Hippocampal formation (tissue), 2 donors: ENCODE measurements around the gene NRAP.

Experiments
- DNase-seq, 2 donors: peaks; one replicate each; lab custom pipeline; 2025; lab: John Stamatoyannopoulos, UW

Gene NRAP, protein sequence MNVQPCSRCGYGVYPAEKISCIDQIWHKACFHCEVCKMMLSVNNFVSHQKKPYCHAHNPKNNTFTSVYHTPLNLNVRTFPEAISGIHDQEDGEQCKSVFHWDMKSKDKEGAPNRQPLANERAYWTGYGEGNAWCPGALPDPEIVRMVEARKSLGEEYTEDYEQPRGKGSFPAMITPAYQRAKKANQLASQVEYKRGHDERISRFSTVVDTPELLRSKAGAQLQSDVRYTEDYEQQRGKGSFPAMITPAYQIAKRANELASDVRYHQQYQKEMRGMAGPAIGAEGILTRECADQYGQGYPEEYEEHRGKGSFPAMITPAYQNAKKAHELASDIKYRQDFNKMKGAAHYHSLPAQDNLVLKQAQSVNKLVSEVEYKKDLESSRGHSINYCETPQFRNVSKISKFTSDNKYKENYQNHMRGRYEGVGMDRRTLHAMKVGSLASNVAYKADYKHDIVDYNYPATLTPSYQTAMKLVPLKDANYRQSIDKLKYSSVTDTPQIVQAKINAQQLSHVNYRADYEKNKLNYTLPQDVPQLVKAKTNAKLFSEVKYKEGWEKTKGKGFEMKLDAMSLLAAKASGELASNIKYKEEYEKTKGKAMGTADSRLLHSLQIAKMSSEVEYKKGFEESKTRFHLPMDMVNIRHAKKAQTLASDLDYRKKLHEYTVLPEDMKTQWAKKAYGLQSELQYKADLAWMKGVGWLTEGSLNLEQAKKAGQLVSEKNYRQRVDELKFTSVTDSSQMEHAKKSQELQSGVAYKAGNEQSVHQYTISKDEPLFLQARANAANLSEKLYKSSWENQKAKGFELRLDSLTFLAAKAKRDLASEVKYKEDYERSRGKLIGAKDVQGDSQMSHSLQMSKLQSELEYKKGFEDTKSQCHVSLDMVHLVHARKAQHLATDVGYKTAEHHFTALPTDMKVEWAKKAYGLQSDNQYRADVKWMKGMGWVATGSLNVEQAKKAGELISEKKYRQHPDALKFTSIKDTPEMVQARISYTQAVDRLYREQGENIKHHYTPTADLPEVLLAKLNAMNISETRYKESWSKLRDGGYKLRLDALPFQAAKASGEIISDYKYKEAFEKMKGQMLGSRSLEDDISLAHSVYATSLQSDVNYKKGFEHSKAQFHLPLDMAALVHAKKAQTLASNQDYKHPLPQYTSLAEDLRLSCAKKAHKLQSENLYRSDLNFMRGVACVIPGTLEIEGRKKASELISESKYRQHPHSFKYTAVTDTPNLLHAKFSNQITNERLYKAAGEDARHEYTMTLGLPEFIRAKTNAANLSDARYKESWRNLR (N-terminal part only)

DNA sequence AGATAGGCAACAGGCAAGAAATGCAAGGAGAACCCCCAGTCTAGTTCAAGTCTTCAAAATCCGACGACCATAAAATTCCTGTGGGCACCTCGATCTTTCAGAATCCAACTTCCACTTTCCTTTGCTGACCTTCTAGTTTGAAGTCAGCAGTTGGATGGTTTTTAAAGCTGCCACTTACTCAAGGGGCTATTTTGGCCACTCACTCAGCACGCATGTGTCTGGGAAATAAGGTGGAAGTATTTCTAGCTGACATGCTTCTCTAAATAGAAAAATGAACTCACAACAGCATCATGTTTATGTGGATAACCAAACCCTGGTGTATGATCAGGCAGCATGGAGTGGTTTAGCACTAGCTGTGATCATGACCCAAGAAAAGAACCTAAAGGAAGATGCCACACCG lies at the start of gene NRAP:
NRAP (minus strand) TSS at position 134 of the 400 bp plus-strand sequence. CDS start 159 bp downstream, outside the sequence.
- no peak for DNase-seq

DNA sequence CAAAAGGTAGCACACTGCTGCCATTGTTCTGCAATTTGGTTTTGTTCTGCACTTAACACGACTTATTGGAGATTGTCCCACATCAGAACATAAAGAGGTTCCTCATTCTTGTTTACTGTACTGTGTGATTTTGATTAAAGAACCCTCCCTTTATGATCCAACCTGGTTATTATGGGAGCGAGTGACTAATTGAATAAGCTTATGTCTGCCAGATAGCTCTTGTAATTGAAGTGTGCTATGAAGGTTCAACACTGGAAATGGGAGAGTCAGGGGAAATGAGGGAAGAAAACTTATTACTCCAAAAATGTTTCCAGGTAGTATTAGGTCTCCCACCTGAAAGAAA lies 49.8 kb upstream of the NRAP start:
- no peak for DNase-seq

DNA sequence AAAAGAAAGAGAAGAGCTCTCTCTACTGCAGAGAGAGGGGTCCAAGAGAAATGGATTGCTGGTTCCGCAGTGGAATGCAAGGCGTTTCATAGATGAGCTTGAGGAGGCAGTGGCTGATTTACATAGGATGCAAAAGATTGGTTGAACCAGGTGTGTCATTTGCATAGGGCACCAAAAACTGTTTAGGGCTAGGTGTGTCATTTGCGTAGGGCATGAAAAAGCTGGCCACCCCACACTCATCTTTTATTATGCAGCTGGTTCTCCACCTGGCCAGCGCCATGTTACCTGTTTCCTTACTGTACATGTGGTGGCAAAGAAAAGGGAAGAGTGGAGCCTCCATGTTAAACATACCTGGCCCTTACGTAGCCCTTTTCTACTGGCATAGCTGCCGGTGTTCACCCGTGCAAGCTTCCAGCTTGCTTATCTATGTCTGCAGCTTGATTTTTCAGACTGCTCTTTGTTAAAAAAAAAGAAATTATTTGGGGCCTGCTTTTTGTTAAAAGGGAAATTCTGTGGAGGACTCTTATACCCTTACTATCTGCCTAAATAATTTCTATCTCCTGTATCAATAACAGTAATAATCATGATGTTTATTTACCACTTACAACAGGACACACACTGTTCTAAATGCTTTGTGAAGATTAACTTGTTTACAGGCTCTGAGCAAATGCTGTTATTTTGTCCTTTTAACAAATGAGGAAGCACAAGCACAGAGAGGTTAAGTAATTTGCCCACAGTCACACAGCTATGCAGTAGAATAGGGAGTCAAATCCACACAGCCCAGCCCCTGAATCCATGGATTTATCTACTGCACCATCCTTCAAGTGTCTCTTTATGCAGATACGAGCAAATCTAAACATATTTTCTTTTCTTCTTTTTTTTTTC lies 49.2 kb upstream of the NRAP start:
- DNase-seq = no peak

DNA sequence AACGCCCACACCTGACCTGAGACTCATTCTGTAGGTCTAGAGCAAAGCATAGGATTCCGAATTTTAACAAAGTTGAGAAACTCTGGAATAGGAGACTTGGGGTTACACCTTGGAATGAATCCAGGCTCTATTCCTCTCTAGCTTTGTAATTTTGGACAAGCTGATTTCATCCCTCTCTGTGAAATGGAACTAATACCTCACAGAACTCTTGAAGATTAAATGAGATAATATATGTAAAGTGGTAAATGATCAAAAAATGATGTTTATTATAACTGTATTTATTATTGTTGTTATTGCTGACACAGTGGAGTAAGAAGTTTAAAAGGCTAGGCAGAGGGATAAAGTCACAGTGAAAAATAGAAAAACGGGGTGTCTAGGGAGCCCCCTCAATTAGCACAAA lies 48.2 kb upstream of the NRAP start:
- no peak for DNase-seq

DNA sequence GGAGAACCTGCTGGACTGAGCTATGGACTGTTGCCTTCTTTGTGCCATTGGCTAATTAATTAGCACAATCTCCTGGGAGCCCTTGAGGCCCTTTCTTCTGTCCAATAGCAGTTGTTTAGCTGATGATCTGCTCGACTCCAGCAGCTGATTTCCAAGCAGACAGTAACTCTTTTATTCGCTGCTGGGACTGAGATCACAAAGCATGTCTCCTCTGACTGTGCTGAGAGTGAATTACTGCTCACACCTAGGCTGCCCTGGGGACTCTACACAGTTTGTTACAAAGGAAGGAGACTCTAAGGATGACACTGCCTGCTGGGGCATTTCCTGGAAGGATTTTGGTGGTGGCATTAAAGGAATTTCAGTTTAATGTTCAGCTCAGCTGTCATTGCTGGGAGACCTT lies 47.3 kb upstream of the NRAP start:
- DNase-seq = no peak

DNA sequence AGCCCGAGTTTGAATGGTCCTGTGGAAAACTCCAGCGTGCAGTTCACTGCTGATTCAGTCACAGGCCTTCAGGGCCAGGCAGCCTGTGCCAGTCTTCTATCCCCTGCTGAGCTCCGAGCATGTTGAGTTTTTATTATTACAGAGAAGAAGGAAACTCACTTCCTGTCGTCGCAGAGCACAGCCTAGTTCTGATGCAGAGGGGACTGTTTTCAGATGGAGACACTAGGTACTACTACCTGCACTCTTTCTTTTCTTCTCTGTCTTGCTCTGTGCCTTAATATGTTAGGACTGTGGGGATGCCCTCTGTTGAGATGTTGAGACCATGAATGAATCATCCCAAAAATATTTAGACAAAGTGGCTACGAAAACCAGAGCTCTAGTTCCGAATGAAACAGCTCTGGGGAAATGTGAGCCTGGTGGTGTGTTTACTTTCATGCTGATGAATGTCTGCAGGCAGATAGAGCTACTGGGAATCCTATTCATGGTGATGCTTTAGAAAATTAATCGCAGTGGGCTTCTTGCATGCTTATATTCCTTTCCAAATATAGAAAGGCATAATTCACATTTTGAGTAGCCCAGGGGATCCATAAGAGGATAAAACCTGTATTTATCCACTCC lies 45.5 kb upstream of the NRAP start:
- no peak for DNase-seq

DNA sequence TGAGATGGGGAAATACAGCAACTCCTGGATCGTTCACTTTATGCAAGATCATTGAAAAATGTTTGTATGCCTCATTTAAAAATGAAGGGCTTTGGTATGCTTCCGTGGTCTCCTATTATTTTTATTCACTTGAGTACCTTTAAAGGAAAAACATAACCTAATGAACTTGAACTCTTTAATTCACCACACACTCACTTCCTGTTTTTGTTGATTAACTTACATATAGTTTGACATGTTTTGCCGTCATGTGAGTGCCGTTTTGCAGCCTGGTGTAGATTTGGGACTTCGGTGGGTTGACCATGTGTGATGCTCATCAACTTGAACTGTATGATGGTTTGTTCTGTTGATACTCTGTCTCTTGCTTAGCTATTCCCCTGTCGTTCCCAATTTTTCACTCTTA lies 44.8 kb upstream of the NRAP start:
- DNase-seq = no peak

DNA sequence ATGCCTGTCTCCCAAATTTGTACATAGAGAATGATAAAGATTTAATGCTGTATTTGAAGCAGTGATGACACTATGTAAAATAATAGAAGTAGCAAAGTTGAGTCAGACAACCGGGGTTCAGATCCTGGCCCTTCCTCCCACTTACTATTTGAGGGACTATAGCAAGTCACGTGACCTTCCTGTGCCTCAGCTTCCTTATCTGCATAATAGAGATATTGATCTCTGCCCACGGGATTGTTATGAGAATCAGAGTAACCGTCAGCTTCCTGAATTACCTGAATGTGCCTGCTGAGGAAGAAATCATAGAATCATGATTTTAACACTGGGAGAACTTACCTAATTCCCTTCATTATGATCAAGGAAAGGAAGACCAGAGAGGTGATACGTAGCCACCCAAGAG lies 42.8 kb upstream of the NRAP start:
- no peak for DNase-seq

DNA sequence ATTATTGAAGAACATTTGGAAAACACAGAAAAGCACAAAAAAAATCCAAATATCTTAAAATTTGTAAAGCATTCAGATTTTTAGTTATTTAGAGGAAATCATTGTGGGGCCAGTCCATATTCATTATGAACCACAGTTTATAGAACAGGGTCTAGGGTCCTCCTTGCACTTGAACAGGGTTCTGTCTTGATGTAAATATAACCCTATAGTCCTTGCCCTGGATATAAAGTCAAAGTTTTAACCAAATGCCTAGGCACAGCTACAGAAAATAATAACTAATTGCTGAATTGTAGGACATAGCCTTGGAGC lies 41.5 kb upstream of the NRAP start:
- no peak for DNase-seq

DNA sequence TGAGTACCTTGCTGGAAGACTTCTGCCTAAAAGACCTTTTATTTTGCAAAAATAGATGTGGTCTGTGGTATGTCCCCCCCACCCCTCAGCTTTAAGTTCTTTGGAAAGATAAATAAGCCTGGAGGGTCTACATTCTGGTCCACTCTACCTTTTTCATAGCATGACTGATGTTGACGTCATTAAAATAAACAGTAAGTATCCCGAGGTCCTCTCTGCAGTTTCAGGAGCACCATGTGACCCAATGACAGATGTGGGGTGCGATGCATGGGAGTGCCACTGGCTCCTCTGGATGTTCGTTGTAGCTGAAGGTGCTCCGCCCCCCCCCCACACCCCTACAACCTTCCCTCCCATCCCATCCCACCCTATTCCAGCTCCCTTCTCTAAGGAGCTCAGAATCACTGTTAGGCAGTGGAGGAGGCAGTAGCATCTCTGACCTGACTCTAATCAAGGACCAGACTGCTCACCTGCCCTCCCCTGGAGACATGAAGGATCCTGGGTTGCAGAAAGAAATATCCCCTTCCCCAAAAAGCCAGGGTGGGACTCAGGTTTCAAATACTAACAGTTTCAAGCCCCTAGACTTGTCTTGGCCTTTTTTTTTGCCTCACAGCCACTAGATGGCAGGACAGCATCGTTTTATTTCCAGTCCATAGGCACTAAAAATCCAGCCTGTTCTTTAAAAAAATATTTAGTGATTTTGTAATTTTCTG lies 40.9 kb upstream of the NRAP start:
- DNase-seq = peak; percentile 34 to 54

DNA sequence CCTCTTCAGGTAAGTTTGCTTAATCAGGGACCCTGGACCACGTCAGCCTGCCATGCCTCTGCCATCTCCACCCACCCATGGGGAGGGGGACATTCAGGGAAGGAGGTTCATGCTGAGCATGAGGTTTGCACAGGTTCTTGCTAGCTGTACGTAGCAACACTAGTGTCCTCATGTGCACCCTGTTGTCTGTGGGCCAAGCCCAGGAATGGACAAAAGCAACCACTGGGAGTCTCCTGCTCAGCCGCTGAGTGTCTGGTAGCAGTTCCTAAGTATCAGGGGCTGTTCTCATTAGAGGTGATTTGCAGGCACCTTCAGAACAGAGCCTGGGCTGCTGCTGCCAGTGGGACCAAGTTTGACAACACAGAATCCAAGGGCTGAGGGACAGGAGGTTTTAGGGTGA lies 33.8 kb upstream of the NRAP start:
- DNase-seq = no peak

DNA sequence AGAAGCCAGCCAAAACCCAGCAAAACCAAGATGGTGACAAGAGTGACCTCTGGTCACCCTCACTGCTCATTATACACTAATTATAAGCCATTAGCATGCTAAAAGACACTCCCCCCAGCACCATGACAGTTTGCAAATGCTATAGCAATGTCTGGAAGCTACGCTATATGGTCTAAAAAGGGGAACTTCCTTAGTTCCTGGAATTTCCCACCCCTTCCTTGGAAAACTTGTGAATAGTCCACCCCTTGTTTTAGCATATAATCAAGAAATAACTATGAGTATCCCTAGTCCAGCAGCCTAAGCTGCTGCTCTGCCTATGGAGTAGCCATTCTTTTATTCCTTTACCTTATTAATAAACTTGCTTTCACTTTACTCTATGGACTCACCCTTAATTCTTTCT lies 31.9 kb upstream of the NRAP start:
- DNase-seq = no peak

DNA sequence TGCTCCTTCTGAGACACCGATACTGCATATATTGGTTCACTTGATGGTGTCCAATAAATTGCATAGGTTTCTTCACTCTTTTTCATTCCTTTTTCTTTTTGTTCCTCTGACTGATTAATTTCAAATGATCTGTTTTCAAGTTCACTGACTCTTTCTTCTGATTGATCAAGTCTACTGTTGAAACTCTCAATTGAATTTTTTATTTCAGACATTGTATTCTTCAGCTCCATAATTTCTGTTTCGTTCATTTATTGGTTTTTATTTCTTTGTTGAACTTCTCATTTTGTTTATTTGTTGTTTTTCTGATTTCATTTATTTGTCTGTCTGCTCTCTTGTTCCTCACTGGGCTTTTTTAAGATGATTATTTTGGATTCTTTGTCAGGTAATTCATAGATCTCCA lies 29.5 kb upstream of the NRAP start:
- DNase-seq = no peak

DNA sequence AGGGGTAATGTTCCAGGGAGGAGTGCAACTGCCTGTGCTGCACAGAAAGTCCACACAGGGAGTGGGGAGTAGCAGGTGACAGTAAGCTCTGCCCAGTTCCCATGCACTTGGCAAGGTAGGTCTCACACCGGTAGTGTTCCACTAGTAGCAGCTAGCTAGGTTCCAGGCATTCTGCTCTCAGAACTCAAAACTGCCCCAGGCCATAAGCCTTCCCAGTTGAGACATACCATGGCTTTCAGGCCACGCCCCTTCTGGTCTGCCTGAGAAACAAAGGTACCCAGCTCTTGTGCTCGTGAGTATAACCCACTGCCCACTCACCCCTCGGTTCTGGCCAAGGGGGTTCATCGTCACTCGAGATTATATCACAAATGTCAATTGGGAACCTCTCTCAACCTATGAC lies 28.4 kb upstream of the NRAP start:
- DNase-seq = no peak

DNA sequence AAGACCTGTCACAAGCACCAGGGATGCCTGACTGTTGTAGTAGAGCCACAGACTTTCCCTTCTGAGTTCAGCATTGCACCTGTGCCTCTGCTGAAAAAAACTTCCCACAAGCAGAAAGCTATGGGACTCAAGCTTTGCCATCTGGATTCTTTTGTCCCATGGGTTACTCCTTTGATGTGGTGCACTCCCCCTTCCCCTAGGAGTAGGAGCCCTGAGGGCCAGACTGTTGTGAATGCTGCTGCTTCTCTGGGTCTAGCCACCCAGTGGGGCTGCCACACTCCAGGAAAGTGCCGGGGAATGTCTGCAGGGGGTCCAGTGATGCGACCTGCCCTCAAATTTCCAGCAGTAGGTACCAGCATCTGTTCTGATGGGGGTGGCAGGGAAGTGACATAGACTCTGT lies 27.5 kb upstream of the NRAP start:
- DNase-seq = no peak

DNA sequence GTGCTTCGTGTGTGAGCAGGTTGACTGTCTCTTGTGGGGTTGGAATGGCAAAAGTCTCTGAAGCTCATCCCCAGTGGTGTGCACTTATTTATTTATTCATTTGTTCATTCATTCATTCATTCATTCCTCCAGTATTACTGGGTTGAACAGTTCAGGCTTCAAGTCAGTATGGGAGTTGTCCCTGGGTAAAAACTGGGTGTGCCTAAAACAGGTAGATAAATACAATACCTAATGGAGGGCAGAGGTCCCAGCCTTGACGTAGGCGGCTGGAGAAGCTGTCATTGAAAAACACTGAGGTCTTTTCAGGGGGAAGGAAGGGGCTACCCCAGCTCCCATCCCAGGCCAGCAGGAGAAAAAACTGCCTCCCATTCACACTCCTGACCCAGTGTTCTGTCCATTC lies 26.9 kb upstream of the NRAP start:
- DNase-seq = no peak

DNA sequence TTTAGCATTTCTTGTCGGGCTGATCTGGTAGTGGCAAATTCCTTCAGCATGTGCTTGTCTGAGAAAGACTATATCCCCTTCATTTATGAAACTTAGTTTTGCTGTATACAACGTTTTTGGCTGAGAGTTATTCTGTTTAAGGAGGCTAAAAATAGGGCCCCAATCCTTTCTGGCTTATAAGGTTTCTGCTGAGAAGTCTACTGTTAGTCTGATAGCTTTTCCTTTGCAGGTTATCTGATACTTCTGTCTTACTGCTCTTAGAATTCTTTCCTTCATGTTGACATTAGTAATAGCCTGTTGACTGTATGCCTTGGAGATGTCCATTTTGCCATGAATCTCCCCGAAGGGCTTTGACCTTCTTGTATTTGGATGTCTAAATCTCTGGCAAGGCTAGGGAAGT lies 25.7 kb upstream of the NRAP start:
- DNase-seq = no peak

DNA sequence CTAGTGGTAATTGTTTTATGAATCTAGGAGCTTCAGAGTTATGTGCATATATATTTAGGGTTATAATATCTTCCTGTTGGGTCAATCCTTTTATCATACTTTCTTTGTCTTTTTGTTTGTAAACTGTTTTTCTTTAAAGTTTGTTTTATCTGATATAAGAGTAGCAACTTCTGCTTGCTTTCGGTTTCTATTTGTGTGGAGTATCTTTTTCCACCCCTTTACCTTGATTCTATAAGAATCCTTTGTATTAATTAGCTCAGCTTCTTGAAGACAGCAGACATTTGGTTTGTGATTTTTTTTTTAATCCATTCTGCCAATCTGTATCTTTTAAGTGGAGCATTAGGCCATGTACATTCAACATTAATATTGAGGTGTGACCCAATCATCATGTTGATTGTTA lies 25.2 kb upstream of the NRAP start:
- no peak for DNase-seq

DNA sequence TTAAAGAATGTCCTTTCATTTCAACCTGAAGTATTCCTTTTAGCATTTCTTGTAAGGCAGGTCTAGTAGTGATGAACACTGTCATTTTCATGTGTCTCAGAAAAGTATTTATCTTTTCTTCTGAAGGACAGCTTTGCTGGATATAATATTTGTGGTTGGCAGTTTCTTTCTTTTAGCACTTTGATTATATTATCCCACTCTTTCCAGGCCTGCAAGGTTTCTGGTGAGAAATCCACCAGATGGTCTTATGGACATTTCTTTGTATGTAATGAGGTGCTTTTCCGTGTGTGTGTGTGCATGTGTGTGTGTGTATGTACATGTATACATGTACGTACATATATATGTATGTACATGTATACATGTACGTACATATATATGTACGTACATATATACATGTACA lies 23.2 kb upstream of the NRAP start:
- no peak for DNase-seq

DNA sequence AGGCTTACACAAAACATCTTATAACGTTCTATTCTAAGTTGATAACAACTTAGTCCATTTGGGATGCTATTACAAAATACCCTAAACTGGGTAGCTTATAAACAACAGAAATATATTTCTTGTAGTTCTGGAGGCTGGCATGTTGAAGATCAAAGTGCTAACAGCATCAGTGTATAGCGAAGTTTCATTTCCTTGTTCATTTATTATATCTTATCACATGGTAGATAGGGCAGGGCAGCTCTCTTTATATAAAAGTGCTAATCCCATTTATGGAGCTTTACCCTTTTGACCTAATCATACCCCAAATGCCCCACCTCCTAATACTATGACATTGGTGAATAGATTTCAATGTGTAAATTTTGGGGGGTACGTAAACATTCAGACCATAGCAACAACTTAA lies 22.2 kb upstream of the NRAP start:
- DNase-seq = no peak

DNA sequence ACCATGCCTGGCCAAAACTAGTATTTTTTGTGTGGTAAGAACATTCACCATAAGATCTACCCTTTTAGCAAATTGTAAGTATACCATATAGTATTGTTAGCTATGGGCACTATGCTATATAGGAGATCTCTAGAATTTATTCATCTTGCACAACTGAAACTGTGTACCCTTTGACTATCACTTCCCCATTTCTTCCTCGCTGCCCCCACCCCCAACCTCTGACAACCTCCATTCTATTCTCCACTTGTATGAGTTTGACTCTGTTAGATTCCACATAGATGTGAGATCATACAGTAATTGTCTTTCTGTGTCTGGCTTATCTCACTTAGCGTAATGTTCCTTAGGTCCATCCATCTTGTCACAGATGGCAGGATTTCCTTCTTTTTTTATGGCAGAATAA lies 19.5 kb upstream of the NRAP start:
- no peak for DNase-seq
